Suprapubic skin (tissue), 4 donors: ENCODE measurements around the gene ZNF385A. TPM values are rescaled to one million over a fixed set of nuclear protein-coding genes. Genes with fewer than 3 reads are reported as not detected.

Experiments used
- DNase-seq, 2 donors: peaks; one replicate each; pipeline ENCODE4 v3.0.0-alpha.2; 2019; ENCODE audit warnings: low spot score in 2 of 2
- H3K27ac ChIP-seq: fragments of 200-600 bp; sonication (generic); one replicate; pipeline ENCODE4 v1.5.1; 2019
- H3K27me3 ChIP-seq: fragments of 200-600 bp; sonication (generic); one replicate; pipeline ENCODE4 v1.5.1; 2019
- H3K36me3 ChIP-seq: fragments of 200-600 bp; sonication (generic); one replicate; pipeline ENCODE4 v1.5.1; 2019
- H3K4me1 ChIP-seq: fragments of 200-600 bp; sonication (generic); one replicate; pipeline ENCODE4 v1.5.1; 2019
- H3K4me3 ChIP-seq: fragments of 200-600 bp; sonication (generic); one replicate; pipeline ENCODE4 v1.5.1; 2019; ENCODE audit warnings: mild to moderate bottlenecking
- H3K9me3 ChIP-seq: fragments of 200-600 bp; sonication (generic); one replicate; pipeline ENCODE4 v1.5.1; 2019
- EP300 ChIP-seq: sonication (generic); formaldehyde crosslinking; IDR thresholded peaks from one replicate; pipeline ENCODE4 v1.6.1; 2017; ENCODE audit warnings: antibody characterized with exemption
- POLR2A ChIP-seq, 2 donors: fragments of 450-650 bp; IDR thresholded peaks; one replicate each; pipeline ENCODE4 v1.6.1; 2017; ENCODE audit warnings: antibody characterized with exemption in 2 of 2, mild to moderate bottlenecking in 2 of 2, moderate library complexity in 2 of 2
- POLR2AphosphoS5 ChIP-seq, 3 donors: sonication (generic); formaldehyde crosslinking; IDR thresholded peaks; one replicate each; pipeline ENCODE4 v1.6.1; 2017; ENCODE audit warnings: antibody characterized with exemption in 3 of 3
- WGBS: methylation state at CpG from one replicate; pipeline ENCODE4 v1.1.5; 2018; 5-methylcytosine and 5-hydroxymethylcytosine counted together
- total RNA-seq, 4 donors: library from RNA; depleted of rRNA; stranded (reverse); fragments of >200 nt; gene quantifications; one replicate each; pipeline ENCODE4 v1.1.0, GENCODE V29; 2016
- TF ChIP-seq, protein P1 (sequence below), 2 donors: fragments of 200-600 bp in 1 of 2; fragments of 450-650 bp in 1 of 2; sonication (generic) in 1 of 2; IDR thresholded peaks; one replicate each; pipeline ENCODE4 v1.5.1; 2016 to 2019; ENCODE audit warnings: antibody characterized with exemption in 2 of 2, mild to moderate bottlenecking in 1 of 2, moderate library complexity in 1 of 2

Gene ZNF385A
- total RNA-seq, 4 donors from 2014 or later = 99.5 to 134 (median 113) TPM

DNA sequence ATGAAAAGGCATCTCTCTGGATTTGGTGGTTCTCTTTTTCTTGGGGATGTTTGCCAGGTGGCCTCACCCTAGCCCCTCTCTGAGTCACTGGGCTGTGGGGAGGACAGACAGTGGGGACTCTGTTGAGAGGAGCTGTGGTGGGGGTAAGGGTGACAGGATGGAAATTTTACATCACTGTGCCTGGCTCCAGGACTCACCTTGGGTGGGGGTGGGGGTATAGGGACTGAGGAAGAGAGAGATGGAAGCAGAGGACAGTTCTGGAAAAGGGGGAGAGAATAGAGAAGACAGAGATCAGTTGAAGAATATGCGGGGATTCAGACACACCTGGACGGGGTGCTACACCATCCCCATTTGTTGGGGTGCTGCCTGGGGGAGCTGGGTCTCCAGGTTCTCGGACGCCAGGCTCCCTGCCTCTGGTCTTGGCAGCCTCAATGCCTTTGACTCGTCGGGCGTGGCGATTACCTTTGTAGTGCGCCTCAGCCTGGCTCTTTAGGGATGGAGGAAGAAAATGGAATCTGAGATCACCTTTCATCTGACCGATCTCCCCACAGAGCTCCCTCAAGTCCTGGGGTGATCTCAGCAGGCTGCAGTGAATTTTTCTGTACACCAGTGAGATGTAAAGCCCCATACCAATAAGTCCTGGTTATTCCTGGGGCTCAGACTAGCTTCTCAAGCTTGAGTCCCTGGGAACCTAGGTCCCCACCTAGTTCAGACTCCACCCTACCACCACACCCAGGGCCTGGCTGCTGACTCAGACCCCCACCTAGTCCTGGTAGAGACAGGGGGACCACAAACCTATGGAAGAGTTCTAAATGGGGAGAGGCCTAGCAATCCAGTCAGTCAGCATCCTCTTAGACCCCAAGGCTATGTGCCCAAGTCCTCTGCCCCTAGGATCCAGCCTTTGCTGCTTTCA is 10.6 kb downstream of the ZNF385A start:
- Histone ChIP-seq H3K4me1 (peaks cover 93% of the 10 kb centered on the region), H3K36me3 (peaks cover 23% of the 10 kb centered on the region)
- TF ChIP-seq EP300 (no peak), POLR2AphosphoS5 (IDR thresholded peaks at IDR 0.05) (no peak), POLR2A (IDR thresholded peaks at IDR 0.05) (no peak)
- TF ChIP-seq, protein P1, sequence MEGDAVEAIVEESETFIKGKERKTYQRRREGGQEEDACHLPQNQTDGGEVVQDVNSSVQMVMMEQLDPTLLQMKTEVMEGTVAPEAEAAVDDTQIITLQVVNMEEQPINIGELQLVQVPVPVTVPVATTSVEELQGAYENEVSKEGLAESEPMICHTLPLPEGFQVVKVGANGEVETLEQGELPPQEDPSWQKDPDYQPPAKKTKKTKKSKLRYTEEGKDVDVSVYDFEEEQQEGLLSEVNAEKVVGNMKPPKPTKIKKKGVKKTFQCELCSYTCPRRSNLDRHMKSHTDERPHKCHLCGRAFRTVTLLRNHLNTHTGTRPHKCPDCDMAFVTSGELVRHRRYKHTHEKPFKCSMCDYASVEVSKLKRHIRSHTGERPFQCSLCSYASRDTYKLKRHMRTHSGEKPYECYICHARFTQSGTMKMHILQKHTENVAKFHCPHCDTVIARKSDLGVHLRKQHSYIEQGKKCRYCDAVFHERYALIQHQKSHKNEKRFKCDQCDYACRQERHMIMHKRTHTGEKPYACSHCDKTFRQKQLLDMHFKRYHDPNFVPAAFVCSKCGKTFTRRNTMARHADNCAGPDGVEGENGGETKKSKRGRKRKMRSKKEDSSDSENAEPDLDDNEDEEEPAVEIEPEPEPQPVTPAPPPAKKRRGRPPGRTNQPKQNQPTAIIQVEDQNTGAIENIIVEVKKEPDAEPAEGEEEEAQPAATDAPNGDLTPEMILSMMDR (IDR thresholded peaks at IDR 0.05) = no peak

GRCh38 chr12:54372113-54372806 is 12.3 kb downstream of the ZNF385A start:
- Histone ChIP-seq H3K36me3 (peaks cover 17% of the 10 kb centered on the region), H3K4me3 (no peak overlapping the region), H3K9me3 (no peaks in the 10 kb centered on the region), H3K4me1 (peaks cover 86% of the 10 kb centered on the region), H3K27ac (peak overlapping the region; percentile 53), H3K27me3 (no peaks in the 10 kb centered on the region)
- TF ChIP-seq, protein P1 (IDR thresholded peaks at IDR 0.05) = no peak
- TF ChIP-seq POLR2AphosphoS5 (IDR thresholded peaks at IDR 0.05) (no peak), EP300 (no peak), POLR2A (IDR thresholded peaks at IDR 0.05) (no peak)
- DNase-seq = no peak
- 48% methylated on average over 8 of the region's 8 CpGs for WGBS

More for the DNA sequence above, 10.6 kb downstream of the ZNF385A start:
- no peaks in the 10 kb centered on the region for H3K27me3 ChIP-seq
- 71% methylated on average over 10 of the region's 10 CpGs for WGBS
- H3K27ac ChIP-seq = peak overlapping the region; percentile 63
- DNase-seq = no peak
- no peak overlapping the region for H3K4me3 ChIP-seq
- H3K9me3 ChIP-seq = no peaks in the 10 kb centered on the region

- WGBS = 34% methylated on average over 3 of the region's 5 CpGs
- Histone ChIP-seq H3K27ac (peak overlapping the region; percentile 53), H3K9me3 (no peaks in the 10 kb centered on the region), H3K4me1 (peaks cover 79% of the 10 kb centered on the region), H3K36me3 (peaks cover 17% of the 10 kb centered on the region), H3K27me3 (no peaks in the 10 kb centered on the region), H3K4me3 (no peak overlapping the region)
- peak in 1 of 2 donors; percentile 88 for DNase-seq
- no peak for TF ChIP-seq POLR2A (IDR thresholded peaks at IDR 0.05)
- TF ChIP-seq EP300 = no peak
- TF ChIP-seq, protein P1 (IDR thresholded peaks at IDR 0.05) = no peak
- TF ChIP-seq POLR2AphosphoS5 (IDR thresholded peaks at IDR 0.05) = peak in 1 of 3 donors; percentile 37
Measured at GRCh38 chr12:54371328-54372112, 13.0 kb downstream of the ZNF385A start.

GRCh38 chr12:54370171-54370730 is 14.3 kb downstream of the ZNF385A start:
- Histone ChIP-seq H3K9me3 (no peaks in the 10 kb centered on the region), H3K4me1 (peaks cover 66% of the 10 kb centered on the region), H3K27me3 (no peaks in the 10 kb centered on the region), H3K36me3 (peaks cover 17% of the 10 kb centered on the region), H3K4me3 (peak overlapping the region; percentile 36), H3K27ac (peak overlapping the region; percentile 53)
- DNase-seq = peak; percentile 89 to 91
- WGBS = 36% methylated on average over 40 of the region's 44 CpGs
- TF ChIP-seq, protein P1 (IDR thresholded peaks at IDR 0.05) = peak; percentile 82 to 88
- no peak for TF ChIP-seq EP300
- TF ChIP-seq POLR2A (IDR thresholded peaks at IDR 0.05) = no peak
- peak in 1 of 3 donors; percentile 25 for TF ChIP-seq POLR2AphosphoS5 (IDR thresholded peaks at IDR 0.05)
